Mesendoderm (in vitro differentiated cells): ENCODE data around the gene TAS2R9.
"Not testable (repeated sequence)": the region's sequence is repeated elsewhere in the genome, so short reads cannot be mapped to it uniquely, and the experiment has no call there.

ENCODE experiments used
- DNase-seq: peaks from one replicate; pipeline ENCODE4 v3.0.0; 2013
- H2AK5ac ChIP-seq: 2 replicates; pipeline ENCODE4 v1.6.1; 2013; ENCODE audit warnings: low read length, inconsistent platforms
- H2BK120ac ChIP-seq: 2 replicates; pipeline ENCODE4 v1.6.1; 2013; ENCODE audit warnings: low read depth, mild to moderate bottlenecking, low read length, moderate library complexity, mixed read lengths
- H2BK15ac ChIP-seq: replicated peaks from 2 replicates; pipeline ENCODE4 v1.6.1; 2013; ENCODE audit warnings: low read depth, mild to moderate bottlenecking, moderate library complexity
- H2BK5ac ChIP-seq: 2 replicates; pipeline ENCODE4 v1.6.1; 2013; ENCODE audit warnings: low read length, inconsistent platforms
- H3K18ac ChIP-seq: 2 replicates; pipeline ENCODE4 v1.6.1; 2013; ENCODE audit warnings: mild to moderate bottlenecking, low read length, mixed read lengths
- H3K23ac ChIP-seq: one replicate; pipeline ENCODE4 v1.6.1; 2013; ENCODE audit warnings: low read length
- H3K27ac ChIP-seq: 2 replicates; pipeline ENCODE4 v1.5.1; 2013; ENCODE audit warnings: low read depth, mild to moderate bottlenecking, inconsistent platforms, low read length, moderate library complexity
- H3K27me3 ChIP-seq: 2 replicates; pipeline ENCODE4 v1.6.1; 2013; ENCODE audit warnings: low read length, control low read depth, mild to moderate bottlenecking, inconsistent platforms; ENCODE audit not compliant: insufficient read depth, poor library complexity
- H3K36me3 ChIP-seq: 2 replicates; pipeline ENCODE4 v1.6.1; 2013; ENCODE audit warnings: low read length, inconsistent platforms; ENCODE audit not compliant: control insufficient read depth, insufficient read depth
- H3K4ac ChIP-seq: one replicate; pipeline ENCODE4 v1.6.1; 2013; ENCODE audit warnings: low read depth, mild to moderate bottlenecking, low read length, moderate library complexity
- H3K4me1 ChIP-seq: 2 replicates; pipeline ENCODE4 v1.6.1; 2013; ENCODE audit warnings: low read depth, low read length, inconsistent platforms; ENCODE audit not compliant: control insufficient read depth
- H3K4me2 ChIP-seq: 2 replicates; pipeline ENCODE4 v1.6.1; 2013; ENCODE audit warnings: low read length
- H3K4me3 ChIP-seq: 2 replicates; pipeline ENCODE4 v1.5.1; 2013; ENCODE audit warnings: mild to moderate bottlenecking, low read length
- H3K56ac ChIP-seq: one replicate; pipeline ENCODE4 v1.6.1; 2013; ENCODE audit warnings: low read length
- H3K79me1 ChIP-seq: 2 replicates; pipeline ENCODE4 v1.6.1; 2013; ENCODE audit warnings: low read length, inconsistent platforms
- H3K79me2 ChIP-seq: 2 replicates; pipeline ENCODE4 v1.6.1; 2013; ENCODE audit warnings: mild to moderate bottlenecking, low read length; ENCODE audit not compliant: control insufficient read depth, insufficient read depth
- H3K9ac ChIP-seq: 2 replicates; pipeline ENCODE4 v1.6.1; 2013; ENCODE audit warnings: low read length, inconsistent platforms
- H4K5ac ChIP-seq: one replicate; pipeline ENCODE4 v1.6.1; 2013; ENCODE audit warnings: low read length
- H4K8ac ChIP-seq: one replicate; pipeline ENCODE4 v1.6.1; 2013; ENCODE audit warnings: low read depth, mild to moderate bottlenecking, control low read depth, low read length, moderate library complexity
- WGBS: extraction: QIAGEN DNeasy Blood & Tissue Kit; methylation state at CpG from one replicate; pipeline ENCODE4 v1.1.7; 2013; ENCODE audit warnings: low lambda C conversion rate, missing lambda C conversion rate; ENCODE audit not compliant: insufficient coverage; ENCODE audit errors: extremely low coverage; 5-methylcytosine and 5-hydroxymethylcytosine counted together

Gene TAS2R9

GRCh38 chr12:10807186-10807585 lies 2.8 kb downstream of the TAS2R9 start, which contains the start of gene TAS2R8:
TSS of gene TAS2R8 (minus strand) at chr12:10807286. CDS start at chr12:10806980, 306 bp downstream.
- H3K18ac ChIP-seq = no peak within 1 kb of the TSS
- no peak within 1 kb of the TSS for H3K23ac ChIP-seq
- no peak within 1 kb of the TSS for H3K4me3 ChIP-seq
- DNase-seq = no peak
- no peak within 1 kb of the TSS for H2BK15ac ChIP-seq
- H3K9ac ChIP-seq = no peak within 1 kb of the TSS
- H3K27me3 ChIP-seq = no peaks in the 10 kb centered on the region
- no peak within 1 kb of the TSS for H2AK5ac ChIP-seq
- H3K56ac ChIP-seq = no peak within 1 kb of the TSS
- H3K4me2 ChIP-seq = no peak within 1 kb of the TSS
- no CpG with 5 or more reads among the region's 1 CpG for WGBS
- H3K79me1 ChIP-seq = no peaks in the 10 kb centered on the region
- no peak within 1 kb of the TSS for H4K8ac ChIP-seq
- H4K5ac ChIP-seq = no peak within 1 kb of the TSS
- no peaks in the 10 kb centered on the region for H3K36me3 ChIP-seq
- H3K79me2 ChIP-seq = no peaks in the 10 kb centered on the region
- no peak within 1 kb of the TSS for H2BK5ac ChIP-seq
- H3K27ac ChIP-seq = no peak within 1 kb of the TSS
- no peak within 1 kb of the TSS for H3K4ac ChIP-seq
- H2BK120ac ChIP-seq = no peak within 1 kb of the TSS
- H3K4me1 ChIP-seq = no peaks in the 10 kb centered on the region

- no peak within 1 kb of the TSS for H3K23ac ChIP-seq
- no peaks in the 10 kb centered on the region for H3K4me1 ChIP-seq
- H3K79me2 ChIP-seq = no peaks in the 10 kb centered on the region
- H2BK120ac ChIP-seq = no peak within 1 kb of the TSS
- no peak within 1 kb of the TSS for H3K56ac ChIP-seq
- H3K27me3 ChIP-seq = no peaks in the 10 kb centered on the region
- peak; percentile 2 for DNase-seq
- H3K36me3 ChIP-seq = no peaks in the 10 kb centered on the region
- H3K4me3 ChIP-seq = no peak within 1 kb of the TSS
- H3K27ac ChIP-seq = no peak within 1 kb of the TSS
- H2AK5ac ChIP-seq = no peak within 1 kb of the TSS
- no peaks in the 10 kb centered on the region for H3K79me1 ChIP-seq
- no peak within 1 kb of the TSS for H2BK5ac ChIP-seq
- H4K8ac ChIP-seq = no peak within 1 kb of the TSS
- no CpG with 5 or more reads among the region's 4 CpGs for WGBS
- H2BK15ac ChIP-seq = no peak within 1 kb of the TSS
- no peak within 1 kb of the TSS for H4K5ac ChIP-seq
- H3K4ac ChIP-seq = no peak within 1 kb of the TSS
- no peak within 1 kb of the TSS for H3K4me2 ChIP-seq
- H3K9ac ChIP-seq = no peak within 1 kb of the TSS
- H3K18ac ChIP-seq = no peak within 1 kb of the TSS
These were observed 7.4 kb downstream of the TAS2R9 start, which contains the start of gene TAS2R7 for GRCh38 chr12:10802587-10802986. TSS of gene TAS2R7 (minus strand) at chr12:10802627. CDS start at chr12:10802570, 57 bp downstream.

GRCh38 chr12:10801741-10802140 lies 8.2 kb downstream of the TAS2R9 start:
- no peaks in the 10 kb centered on the region for H3K36me3 ChIP-seq
- no CpG with 5 or more reads among the region's 5 CpGs for WGBS

DNA sequence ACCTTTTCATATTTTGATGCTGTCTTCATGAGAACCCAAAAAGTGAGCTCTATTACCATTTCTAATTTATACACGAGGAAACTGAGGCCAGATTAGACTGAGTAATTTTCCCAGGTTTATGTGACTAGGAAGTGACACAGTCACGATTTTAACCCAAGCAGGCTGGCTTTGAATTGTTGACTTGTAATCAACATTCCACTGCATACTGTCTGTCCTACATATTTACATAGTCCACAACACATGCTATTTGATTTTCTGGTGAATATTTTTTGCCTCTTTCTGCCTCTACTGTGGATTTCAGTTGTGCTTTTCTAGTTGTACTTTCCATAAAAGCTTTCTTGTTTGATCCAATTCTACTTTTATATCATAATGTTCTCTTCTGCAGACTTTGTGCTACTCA lies 15.7 kb downstream of the TAS2R9 start:
- H3K4me3 ChIP-seq = no peak overlapping the region
- H4K8ac ChIP-seq = no peak overlapping the region
- H3K9ac ChIP-seq = no peak overlapping the region
- H2AK5ac ChIP-seq = no peak overlapping the region
- no peak overlapping the region for H3K4me2 ChIP-seq
- no peak overlapping the region for H3K56ac ChIP-seq
- no peaks in the 10 kb centered on the region for H3K36me3 ChIP-seq
- H3K79me2 ChIP-seq = no peaks in the 10 kb centered on the region
- H3K4me1 ChIP-seq = no peaks in the 10 kb centered on the region
- DNase-seq = no peak
- no peak overlapping the region for H4K5ac ChIP-seq
- no peak overlapping the region for H2BK15ac ChIP-seq
- no peak overlapping the region for H3K23ac ChIP-seq
- no peak overlapping the region for H2BK120ac ChIP-seq
- no CpG with 5 or more reads among the region's 2 CpGs for WGBS
- no peak overlapping the region for H2BK5ac ChIP-seq
- H3K79me1 ChIP-seq = no peaks in the 10 kb centered on the region
- H3K18ac ChIP-seq = no peak overlapping the region
- H3K4ac ChIP-seq = no peak overlapping the region
- no peaks in the 10 kb centered on the region for H3K27me3 ChIP-seq
- no peak overlapping the region for H3K27ac ChIP-seq

More at GRCh38 chr12:10801741-10802140, 8.2 kb downstream of the TAS2R9 start:
- Histone ChIP-seq H3K4me1 (no peaks in the 10 kb centered on the region), H3K27me3 (no peaks in the 10 kb centered on the region), H3K9ac (no peak overlapping the region), H4K5ac (no peak overlapping the region), H3K79me2 (no peaks in the 10 kb centered on the region), H2BK120ac (no peak overlapping the region), H3K79me1 (no peaks in the 10 kb centered on the region), H2BK15ac (no peak overlapping the region), H3K27ac (no peak overlapping the region), H3K4me2 (no peak overlapping the region), H3K23ac (no peak overlapping the region), H3K18ac (no peak overlapping the region), H3K4ac (no peak overlapping the region), H2AK5ac (no peak overlapping the region), H3K4me3 (no peak overlapping the region), H2BK5ac (no peak overlapping the region), H4K8ac (no peak overlapping the region), H3K56ac (no peak overlapping the region)
- DNase-seq = peak; percentile 3

DNA sequence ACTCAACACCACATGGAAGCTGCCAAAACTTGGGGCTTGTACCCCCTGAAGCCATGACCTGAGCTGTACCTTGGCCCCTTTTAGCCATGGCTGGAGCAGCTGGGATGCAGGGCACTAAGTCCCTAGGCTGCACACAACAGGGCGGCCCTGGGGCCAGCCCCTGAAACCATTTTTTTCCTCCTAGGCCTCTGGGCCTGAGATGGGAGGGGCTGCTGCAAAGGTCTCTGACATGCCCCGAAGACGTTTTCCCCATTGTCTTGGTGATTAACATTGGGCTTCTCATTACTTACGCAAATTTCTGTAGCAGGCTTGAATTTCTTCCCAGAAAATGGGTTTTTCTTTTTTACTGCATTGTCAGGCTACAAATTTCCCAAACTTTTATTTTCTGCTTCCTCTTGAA lies 18.2 kb downstream of the TAS2R9 start:
- not testable (repeated sequence) for H2BK120ac ChIP-seq, H3K4me1 ChIP-seq, H3K18ac ChIP-seq, H3K4me2 ChIP-seq, H3K56ac ChIP-seq, H3K4ac ChIP-seq, H3K4me3 ChIP-seq, H4K8ac ChIP-seq, H3K79me1 ChIP-seq, H3K9ac ChIP-seq, DNase-seq, H3K36me3 ChIP-seq, H2AK5ac ChIP-seq, H2BK5ac ChIP-seq, H3K27me3 ChIP-seq, H3K79me2 ChIP-seq, H3K27ac ChIP-seq, H2BK15ac ChIP-seq, H4K5ac ChIP-seq, H3K23ac ChIP-seq
- no CpG with 5 or more reads among the region's 4 CpGs for WGBS

GRCh38 chr12:10783252-10783651 lies 26.7 kb downstream of the TAS2R9 start:
- H4K5ac ChIP-seq = no peak overlapping the region
- no peak overlapping the region for H3K9ac ChIP-seq
- no peak overlapping the region for H3K4me2 ChIP-seq
- no peak overlapping the region for H2BK15ac ChIP-seq
- H3K79me1 ChIP-seq = no peaks in the 10 kb centered on the region
- no peak overlapping the region for H3K56ac ChIP-seq
- H4K8ac ChIP-seq = no peak overlapping the region
- H3K23ac ChIP-seq = no peak overlapping the region
- H2BK120ac ChIP-seq = no peak overlapping the region
- DNase-seq = no peak
- no peak overlapping the region for H2AK5ac ChIP-seq
- H3K18ac ChIP-seq = no peak overlapping the region
- no peaks in the 10 kb centered on the region for H3K36me3 ChIP-seq
- H3K4me3 ChIP-seq = no peak overlapping the region
- no peaks in the 10 kb centered on the region for H3K27me3 ChIP-seq
- no CpG with 5 or more reads among the region's 5 CpGs for WGBS
- no peaks in the 10 kb centered on the region for H3K4me1 ChIP-seq
- no peaks in the 10 kb centered on the region for H3K79me2 ChIP-seq
- no peak overlapping the region for H3K4ac ChIP-seq
- H2BK5ac ChIP-seq = no peak overlapping the region
- no peak overlapping the region for H3K27ac ChIP-seq
